Astrocyte of the spinal cord (primary cell): ENCODE data around the gene PLEKHA4.
A peak's percentile ranks its signal among the peaks of the same experiment; 100 is the strongest.
"Not testable (repeated sequence)": the region's sequence is repeated elsewhere in the genome, so short reads cannot be mapped to it uniquely, and the experiment has no call there.

ENCODE experiments used
- DNase-seq: peaks from one replicate; pipeline ENCODE4 v3.0.0; 2011; ENCODE audit warnings: low read depth, low spot score
- H3K4me3 ChIP-seq: 2 replicates; pipeline ENCODE4 v1.5.1; 2011; ENCODE audit warnings: low read depth, mild to moderate bottlenecking, low read length, moderate library complexity
- CTCF ChIP-seq: IDR thresholded peaks from 2 replicates; pipeline ENCODE4 v1.5.1; 2012; ENCODE audit warnings: low read depth, mild to moderate bottlenecking, low read length, inconsistent platforms
- in situ Hi-C: cut with HindIII; loops from 2 replicates; pipeline ENCODE4 v1.10.0; 2017; ENCODE audit warnings: low sequenced_read_pairs

PLEKHA4 gene

GRCh38 chr19:48881741-48882657 lies 13.6 kb upstream of the PLEKHA4 start:
- DNase-seq: no peak
- TF ChIP-seq CTCF: no peak
- in situ Hi-C loops: no loop called here
- H3K4me3 ChIP-seq: no peak overlapping the region

GRCh38 chr19:48879696-48880095 lies 11.3 kb upstream of the PLEKHA4 start:
- in situ Hi-C loops, DNase-seq, H3K4me3 ChIP-seq: not testable (repeated sequence)

- no peak for TF ChIP-seq CTCF
- H3K4me3 ChIP-seq: no peak overlapping the region
- no peak for DNase-seq
- in situ Hi-C loops: no loop called here
Measured at GRCh38 chr19:48879025-48879637, 10.7 kb upstream of the PLEKHA4 start.

DNA sequence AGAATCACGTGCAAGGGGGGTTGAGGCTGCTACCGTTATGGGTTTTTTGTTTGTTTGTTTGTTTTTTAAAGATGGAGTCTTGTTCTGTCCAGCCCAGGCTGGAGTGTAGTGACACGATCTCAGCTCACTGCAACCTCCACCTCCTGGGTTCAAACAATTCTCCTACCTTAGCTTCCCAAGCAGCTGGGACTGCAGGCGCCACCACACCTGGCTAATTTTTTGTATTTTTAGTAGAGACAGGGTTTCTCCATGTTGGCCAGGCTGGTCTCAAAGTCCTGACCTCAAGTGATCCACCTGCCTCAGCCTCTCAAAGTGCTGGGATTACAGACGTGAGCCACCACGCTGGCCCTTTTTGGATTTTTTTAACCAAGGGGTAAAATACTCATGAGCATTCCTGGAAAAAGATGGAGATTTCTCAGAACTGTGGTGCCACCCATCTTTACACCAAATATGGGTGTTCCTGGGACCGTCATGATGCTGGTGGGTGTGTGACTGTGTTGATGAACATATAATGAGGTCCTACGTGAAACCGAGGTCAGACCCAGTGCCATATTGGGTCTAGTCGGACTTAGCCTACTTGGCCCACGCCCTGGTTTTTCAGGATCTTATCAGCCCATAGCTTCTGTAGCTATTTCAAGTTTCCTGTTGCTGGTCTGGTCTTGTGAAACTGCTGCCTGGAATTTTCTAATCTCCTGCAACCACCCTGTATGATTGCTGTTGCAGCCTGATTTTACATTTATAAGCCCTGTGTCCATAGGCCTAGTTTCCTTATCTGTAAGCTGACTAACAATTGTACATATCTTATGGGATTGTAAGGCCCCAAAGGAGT lies 10.0 kb upstream of the PLEKHA4 start:
- TF ChIP-seq CTCF: no peak
- H3K4me3 ChIP-seq: no peak overlapping the region
- in situ Hi-C loops: no loop called here
- no peak for DNase-seq

- H3K4me3 ChIP-seq: no peak overlapping the region
- in situ Hi-C loops: no loop called here
- no peak for TF ChIP-seq CTCF
- DNase-seq: no peak
Measured at GRCh38 chr19:48877855-48878195, 9.4 kb upstream of the PLEKHA4 start.

DNA sequence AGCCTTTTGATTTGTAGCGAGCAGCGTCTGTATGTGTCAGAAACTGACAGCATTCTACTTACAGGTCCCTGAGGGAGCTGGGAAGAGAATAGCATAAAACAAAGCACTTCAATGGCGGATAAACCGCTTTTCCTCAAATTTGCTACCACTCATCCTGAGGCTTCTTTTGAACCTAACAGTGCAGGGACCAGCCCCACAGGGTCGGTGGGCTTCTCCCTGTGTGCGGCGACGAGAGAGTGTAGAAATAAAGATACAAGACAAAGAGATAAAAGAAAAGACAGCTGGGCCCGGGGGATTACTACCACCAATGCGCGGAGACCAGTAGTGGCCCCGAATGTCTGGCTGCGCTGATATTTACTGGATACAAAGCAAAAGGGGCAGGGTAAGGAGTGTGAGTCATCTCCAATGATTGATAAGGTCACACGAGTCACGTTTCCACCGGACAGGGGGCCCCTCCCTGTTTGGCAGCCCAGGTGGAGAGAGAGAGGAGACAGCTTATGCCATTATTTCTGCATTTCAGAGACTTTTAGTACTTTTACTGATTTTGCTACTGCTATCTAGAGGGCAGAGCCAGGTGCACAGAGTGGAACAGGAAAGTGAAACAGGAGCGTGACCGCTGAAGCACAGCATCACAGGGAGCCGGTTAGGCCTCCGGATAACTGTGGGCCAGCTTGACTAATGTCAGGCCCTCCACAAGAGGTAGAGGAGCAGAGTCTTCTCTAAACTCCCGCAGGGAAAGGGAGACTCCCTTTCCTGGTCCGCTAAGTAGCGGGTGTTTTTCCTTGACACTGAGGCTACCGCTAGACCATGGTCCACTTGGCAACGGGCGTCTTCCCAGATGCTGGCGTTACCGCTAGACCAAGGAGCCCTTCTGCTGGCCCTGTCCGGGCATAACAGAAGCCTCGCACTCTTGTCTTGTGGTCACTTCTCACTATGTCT lies 7.9 kb upstream of the PLEKHA4 start:
- DNase-seq, in situ Hi-C loops: not testable (repeated sequence)
- H3K4me3 ChIP-seq: peak overlapping the region; percentile 100
